SH-SY5Y (cell line): ENCODE measurements around the gene PAX2.

ENCODE experiments used
- GATA2 ChIP-seq: IDR thresholded peaks from 2 replicates; pipeline ENCODE4 v1.6.1; 2011; ENCODE audit warnings: mild to moderate bottlenecking, low read depth, low read length
- GATA3 ChIP-seq: IDR thresholded peaks from 2 replicates; pipeline ENCODE4 v1.6.1; 2011; ENCODE audit warnings: low read depth, mild to moderate bottlenecking, low read length, moderate library complexity

DNA sequence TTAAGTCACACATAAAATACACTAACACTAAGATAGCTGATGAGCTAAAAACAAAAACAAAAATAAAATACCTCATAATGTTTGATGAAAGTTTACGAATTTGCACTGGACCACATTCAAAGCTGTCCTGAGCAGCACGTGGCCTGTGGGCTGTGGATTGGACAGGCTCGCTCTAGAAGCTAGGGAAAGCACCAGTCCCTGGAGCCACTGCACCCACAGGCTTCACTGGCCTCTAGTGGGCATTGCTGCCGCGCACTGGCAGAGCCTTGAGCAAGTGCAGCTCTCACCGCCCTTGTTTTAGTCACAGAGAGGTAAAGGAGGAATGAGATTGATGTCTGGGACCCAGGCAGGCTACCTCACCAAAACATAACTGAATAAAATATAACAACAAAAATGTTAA lies 67.6 kb downstream of the PAX2 start:
- TF ChIP-seq GATA2 (no peak), GATA3 (no peak)
